Measurements from ENCODE around the gene TNFSF8.

- TF ChIP-seq, protein P1, sequence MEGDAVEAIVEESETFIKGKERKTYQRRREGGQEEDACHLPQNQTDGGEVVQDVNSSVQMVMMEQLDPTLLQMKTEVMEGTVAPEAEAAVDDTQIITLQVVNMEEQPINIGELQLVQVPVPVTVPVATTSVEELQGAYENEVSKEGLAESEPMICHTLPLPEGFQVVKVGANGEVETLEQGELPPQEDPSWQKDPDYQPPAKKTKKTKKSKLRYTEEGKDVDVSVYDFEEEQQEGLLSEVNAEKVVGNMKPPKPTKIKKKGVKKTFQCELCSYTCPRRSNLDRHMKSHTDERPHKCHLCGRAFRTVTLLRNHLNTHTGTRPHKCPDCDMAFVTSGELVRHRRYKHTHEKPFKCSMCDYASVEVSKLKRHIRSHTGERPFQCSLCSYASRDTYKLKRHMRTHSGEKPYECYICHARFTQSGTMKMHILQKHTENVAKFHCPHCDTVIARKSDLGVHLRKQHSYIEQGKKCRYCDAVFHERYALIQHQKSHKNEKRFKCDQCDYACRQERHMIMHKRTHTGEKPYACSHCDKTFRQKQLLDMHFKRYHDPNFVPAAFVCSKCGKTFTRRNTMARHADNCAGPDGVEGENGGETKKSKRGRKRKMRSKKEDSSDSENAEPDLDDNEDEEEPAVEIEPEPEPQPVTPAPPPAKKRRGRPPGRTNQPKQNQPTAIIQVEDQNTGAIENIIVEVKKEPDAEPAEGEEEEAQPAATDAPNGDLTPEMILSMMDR (IDR thresholded peaks at IDR 0.05) = no peak
- no peak for TF ChIP-seq POLR2AphosphoS5 (IDR thresholded peaks at IDR 0.05; ENCODE audit: low read depth, low read length)
- no peak for TF ChIP-seq TCF7L2 (IDR thresholded peaks at IDR 0.05; ENCODE audit: low read depth, low read length)
- TF ChIP-seq, protein P2, sequence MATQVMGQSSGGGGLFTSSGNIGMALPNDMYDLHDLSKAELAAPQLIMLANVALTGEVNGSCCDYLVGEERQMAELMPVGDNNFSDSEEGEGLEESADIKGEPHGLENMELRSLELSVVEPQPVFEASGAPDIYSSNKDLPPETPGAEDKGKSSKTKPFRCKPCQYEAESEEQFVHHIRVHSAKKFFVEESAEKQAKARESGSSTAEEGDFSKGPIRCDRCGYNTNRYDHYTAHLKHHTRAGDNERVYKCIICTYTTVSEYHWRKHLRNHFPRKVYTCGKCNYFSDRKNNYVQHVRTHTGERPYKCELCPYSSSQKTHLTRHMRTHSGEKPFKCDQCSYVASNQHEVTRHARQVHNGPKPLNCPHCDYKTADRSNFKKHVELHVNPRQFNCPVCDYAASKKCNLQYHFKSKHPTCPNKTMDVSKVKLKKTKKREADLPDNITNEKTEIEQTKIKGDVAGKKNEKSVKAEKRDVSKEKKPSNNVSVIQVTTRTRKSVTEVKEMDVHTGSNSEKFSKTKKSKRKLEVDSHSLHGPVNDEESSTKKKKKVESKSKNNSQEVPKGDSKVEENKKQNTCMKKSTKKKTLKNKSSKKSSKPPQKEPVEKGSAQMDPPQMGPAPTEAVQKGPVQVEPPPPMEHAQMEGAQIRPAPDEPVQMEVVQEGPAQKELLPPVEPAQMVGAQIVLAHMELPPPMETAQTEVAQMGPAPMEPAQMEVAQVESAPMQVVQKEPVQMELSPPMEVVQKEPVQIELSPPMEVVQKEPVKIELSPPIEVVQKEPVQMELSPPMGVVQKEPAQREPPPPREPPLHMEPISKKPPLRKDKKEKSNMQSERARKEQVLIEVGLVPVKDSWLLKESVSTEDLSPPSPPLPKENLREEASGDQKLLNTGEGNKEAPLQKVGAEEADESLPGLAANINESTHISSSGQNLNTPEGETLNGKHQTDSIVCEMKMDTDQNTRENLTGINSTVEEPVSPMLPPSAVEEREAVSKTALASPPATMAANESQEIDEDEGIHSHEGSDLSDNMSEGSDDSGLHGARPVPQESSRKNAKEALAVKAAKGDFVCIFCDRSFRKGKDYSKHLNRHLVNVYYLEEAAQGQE (IDR thresholded peaks at IDR 0.05; ENCODE audit: insufficient read depth in 1 of 2, low read depth in 2 of 2, low read length in 1 of 2) = no peak
- TF ChIP-seq SIN3A (IDR thresholded peaks at IDR 0.05; ENCODE audit: borderline replicate concordance, insufficient read depth, low read depth, low read length) = no peak
Observed at GRCh38 chr9:114908104-114908622, 22.2 kb downstream of the TNFSF8 start.

Measured in Panc1 (cell line).